Measurements from ENCODE around the gene RNF4.
A peak's percentile ranks its signal among the peaks of the same experiment; 100 is the strongest.
"Not testable (repeated sequence)": the region's sequence is repeated elsewhere in the genome, so short reads cannot be mapped to it uniquely, and the experiment has no call there.

The RNF4 gene

GRCh38 chr4:2537011-2537830 lies 68.3 kb downstream of the RNF4 start:
- POLR2A ChIA-PET: interaction anchor here (1.5 kb wide), 1 partner anchor 9 kb away, joined by 3 read pairs; no protein-coding TSS in a partner anchor
- TF ChIP-seq CTCF (IDR thresholded peaks at IDR 0.05; ENCODE audit: control extremely low read depth, extremely low read depth, low read depth, missing control alignments): no peak
- peak; percentile 40 for DNase-seq (ENCODE audit: extremely low spot score)
- CTCF ChIA-PET: interaction anchor here (0.8 to 1.9 kb wide), 4 partner anchors 9 to 177 kb away, joined by 3 to 5 read pairs (median 3); no protein-coding TSS in a partner anchor

GRCh38 chr4:2543580-2544191 lies 74.8 kb downstream of the RNF4 start:
- POLR2A ChIA-PET; DNase-seq (ENCODE audit: extremely low spot score): not testable (repeated sequence)
- CTCF ChIA-PET: interaction anchor here (1.5 kb wide), 1 partner anchor 9 kb away, joined by 5 read pairs; no protein-coding TSS in a partner anchor

DNA sequence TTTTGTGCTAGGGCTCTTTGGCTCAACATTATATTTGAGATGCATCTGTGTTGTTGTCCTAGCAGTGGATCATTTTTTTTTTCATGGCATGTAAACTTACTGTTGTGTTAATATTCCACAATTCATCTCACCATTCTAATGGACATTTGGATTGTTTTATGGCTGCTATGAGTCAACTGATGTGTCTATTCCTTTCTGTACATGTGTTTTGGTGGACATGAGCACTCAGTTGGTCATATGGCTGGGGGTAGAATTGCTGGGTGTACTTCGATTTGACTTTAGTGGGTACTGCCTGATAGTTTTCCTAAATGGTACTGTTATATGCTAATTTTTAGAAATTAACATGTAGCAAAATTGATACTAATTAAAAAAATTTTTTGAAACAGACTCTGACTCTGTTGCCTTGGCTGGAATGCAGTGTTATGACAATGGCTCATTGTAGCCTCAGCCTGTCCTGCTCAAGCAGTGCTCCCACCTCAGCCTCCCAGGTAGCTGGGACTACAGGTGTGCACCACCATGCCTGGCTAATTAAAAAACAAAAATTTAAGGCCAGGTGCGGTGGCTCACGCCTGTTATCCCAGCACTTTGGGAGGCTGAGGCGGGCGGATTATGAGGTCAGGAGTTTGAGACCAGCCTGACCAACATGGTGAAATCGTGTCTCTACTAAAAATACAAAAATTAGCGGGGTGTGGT lies 76.6 kb downstream of the RNF4 start:
- ChIA-PET POLR2A (interaction anchor here (1.5 kb wide), 1 partner anchor 9 kb away, joined by 3 read pairs; the partner anchor contains the start of gene FAM193A), CTCF (interaction anchor here (1.3 to 1.9 kb wide), 3 partner anchors 9 to 51 kb away, joined by 4 to 5 read pairs (median 5); partner anchors contain the start of gene FAM193A)
- TF ChIP-seq CTCF (IDR thresholded peaks at IDR 0.05; ENCODE audit: control extremely low read depth, extremely low read depth, low read depth, missing control alignments): no peak
- no peak for DNase-seq (ENCODE audit: extremely low spot score)

GRCh38 chr4:2546286-2546823 lies 77.4 kb downstream of the RNF4 start:
- POLR2A ChIA-PET: interaction anchor here (1.5 kb wide), 1 partner anchor 10 kb away, joined by 3 read pairs; the partner anchor contains the start of gene FAM193A
- TF ChIP-seq CTCF (IDR thresholded peaks at IDR 0.05; ENCODE audit: control extremely low read depth, extremely low read depth, low read depth, missing control alignments): no peak
- no peak for DNase-seq (ENCODE audit: extremely low spot score)
- CTCF ChIA-PET: interaction anchor here (1.3 to 1.9 kb wide), 3 partner anchors 9 to 51 kb away, joined by 4 to 5 read pairs (median 5); partner anchors contain the start of gene FAM193A

GRCh38 chr4:2546961-2547691 lies 78.2 kb downstream of the RNF4 start:
- ChIA-PET CTCF (interaction anchor here (1.1 to 1.9 kb wide), 4 partner anchors 8 to 50 kb away, joined by 3 to 5 read pairs (median 4); partner anchors contain the start of gene FAM193A), POLR2A (interaction anchor here (1.5 kb wide), 1 partner anchor 11 kb away, joined by 3 read pairs; the partner anchor contains the start of gene FAM193A)
- not testable (repeated sequence) for DNase-seq (ENCODE audit: extremely low spot score)

- no peak for DNase-seq (ENCODE audit: extremely low spot score)
- CTCF ChIA-PET: no interaction called here
- no peak for TF ChIP-seq CTCF (IDR thresholded peaks at IDR 0.05; ENCODE audit: control extremely low read depth, extremely low read depth, low read depth, missing control alignments)
- POLR2A ChIA-PET: interaction anchor here (0.6 kb wide), 1 partner anchor 15 kb away, joined by 3 read pairs; no protein-coding TSS in a partner anchor
Observed at GRCh38 chr4:2551118-2551517, 82.2 kb downstream of the RNF4 start.
